Stimulated activated naive CD4-positive, alpha-beta T cell treated with Interleukin-2 at 50 U/mL for 16 hours (primary cell): ENCODE measurements around the gene TNPO3.
"Not testable (repeated sequence)": the region's sequence is repeated elsewhere in the genome, so short reads cannot be mapped to it uniquely, and the experiment has no call there.

Experiments
- DNase-seq: peaks from one replicate; lab custom pipeline; 2025; lab: John Stamatoyannopoulos, UW

Gene TNPO3

DNA sequence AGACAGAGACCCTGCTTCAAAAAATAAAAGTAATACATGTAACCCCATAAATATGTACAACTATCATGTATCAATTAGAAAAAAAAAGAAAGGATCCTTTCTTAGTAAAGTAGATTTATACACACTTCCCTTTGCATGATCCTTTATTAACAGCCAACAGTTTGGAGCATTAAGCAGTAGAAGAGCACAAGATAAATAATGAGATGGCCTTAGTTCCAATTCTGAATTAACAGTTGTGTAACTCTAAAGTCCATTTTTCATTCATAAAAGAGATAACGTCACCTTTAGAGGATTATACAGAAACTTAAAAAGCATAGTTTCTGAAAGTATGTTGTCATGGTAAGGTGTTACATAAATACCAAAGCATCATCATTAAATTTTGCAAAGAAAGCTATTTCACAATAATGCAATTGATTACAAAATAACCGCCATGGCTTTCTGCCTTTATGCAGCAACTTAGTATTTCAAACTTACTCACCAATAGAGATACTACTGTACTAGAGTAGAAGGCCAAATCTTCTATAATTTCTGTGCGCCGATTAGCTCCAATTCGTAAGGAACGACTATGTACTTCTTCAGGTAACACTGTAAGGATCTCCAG lies 40.3 kb downstream of the TNPO3 start:
- no peak for DNase-seq

GRCh38 chr7:129013048-129013724 lies 41.7 kb downstream of the TNPO3 start:
- DNase-seq: no peak

GRCh38 chr7:129012641-129013040 lies 42.3 kb downstream of the TNPO3 start:
- DNase-seq: no peak

- no peak for DNase-seq
Observed at GRCh38 chr7:129010075-129010474, 44.8 kb downstream of the TNPO3 start.

DNA sequence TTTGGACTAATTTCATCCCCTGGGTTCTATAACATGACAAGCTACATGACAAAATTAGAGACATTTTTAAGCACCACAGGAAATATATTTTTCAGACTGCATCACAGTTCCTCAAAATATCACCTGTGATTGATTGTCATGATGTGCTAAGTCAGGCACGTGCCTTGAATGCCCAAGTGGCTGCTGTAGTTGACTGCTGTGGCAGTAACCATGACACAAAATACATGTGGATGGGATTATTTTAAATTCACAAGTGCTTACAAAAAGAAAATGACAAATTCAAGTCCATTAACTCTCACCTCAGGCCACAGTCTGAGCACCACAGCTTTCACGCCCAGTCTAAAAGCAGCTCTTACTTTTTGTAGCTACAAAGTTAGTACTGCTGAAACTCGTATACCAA lies 45.5 kb downstream of the TNPO3 start:
- DNase-seq: no peak

- DNase-seq: no peak
Observed at GRCh38 chr7:129008645-129009414, 46.1 kb downstream of the TNPO3 start.

DNA sequence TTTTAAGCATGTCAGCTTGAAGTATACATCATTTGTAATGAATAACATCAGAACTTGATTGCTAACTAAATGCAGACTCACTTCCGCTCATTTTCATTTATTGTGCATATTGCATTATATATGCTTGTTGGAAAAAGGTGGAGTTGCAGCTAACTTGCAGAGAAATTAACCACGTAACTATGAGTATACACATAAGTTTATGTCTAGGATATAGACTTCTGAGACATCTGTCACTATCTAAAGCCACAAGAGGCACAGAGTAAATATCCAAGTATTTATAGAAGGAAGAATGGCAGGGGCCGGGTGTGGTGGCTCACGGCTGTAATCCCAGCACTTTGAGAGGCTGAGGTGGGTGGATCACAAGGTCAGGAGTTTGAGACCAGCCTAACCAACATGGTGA lies 47.3 kb downstream of the TNPO3 start:
- no peak for DNase-seq

GRCh38 chr7:129006636-129007414 lies 48.1 kb downstream of the TNPO3 start:
- DNase-seq: no peak

GRCh38 chr7:129005186-129005585 lies 49.7 kb downstream of the TNPO3 start:
- no peak for DNase-seq

- DNase-seq: no peak
Observed at GRCh38 chr7:128997181-128997580, 57.7 kb downstream of the TNPO3 start.

DNA sequence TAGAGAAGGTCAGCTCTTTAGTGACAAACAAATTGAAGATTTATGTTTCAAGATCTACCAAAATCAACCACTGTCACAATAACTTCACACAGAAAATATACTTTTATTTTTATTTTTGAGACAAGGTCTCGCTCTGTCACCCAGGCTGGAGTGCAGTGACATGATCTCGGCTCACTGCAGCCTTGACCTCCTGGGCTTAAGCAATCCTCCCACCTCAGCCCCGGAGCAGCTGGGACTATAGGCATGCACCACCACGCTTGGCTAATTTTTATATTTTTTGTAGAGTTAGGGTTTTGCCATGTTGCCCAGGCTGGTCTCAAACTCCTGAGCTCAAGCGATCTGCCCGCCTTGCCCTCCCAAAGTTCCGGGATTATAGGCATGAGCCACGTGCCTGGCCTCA lies 60.4 kb downstream of the TNPO3 start:
- not testable (repeated sequence) for DNase-seq

- no peak for DNase-seq
Observed at GRCh38 chr7:128993419-128993818, 61.5 kb downstream of the TNPO3 start.

GRCh38 chr7:128989961-128990360 lies 65.0 kb downstream of the TNPO3 start:
- no peak for DNase-seq

GRCh38 chr7:128988372-128988771 lies 66.5 kb downstream of the TNPO3 start:
- DNase-seq: no peak

- no peak for DNase-seq
Observed at GRCh38 chr7:128986609-128987008, 68.3 kb downstream of the TNPO3 start.

GRCh38 chr7:128985660-128986059 lies 69.3 kb downstream of the TNPO3 start:
- no peak for DNase-seq

- DNase-seq: no peak
Observed at GRCh38 chr7:128982105-128982504, 72.8 kb downstream of the TNPO3 start.

DNA sequence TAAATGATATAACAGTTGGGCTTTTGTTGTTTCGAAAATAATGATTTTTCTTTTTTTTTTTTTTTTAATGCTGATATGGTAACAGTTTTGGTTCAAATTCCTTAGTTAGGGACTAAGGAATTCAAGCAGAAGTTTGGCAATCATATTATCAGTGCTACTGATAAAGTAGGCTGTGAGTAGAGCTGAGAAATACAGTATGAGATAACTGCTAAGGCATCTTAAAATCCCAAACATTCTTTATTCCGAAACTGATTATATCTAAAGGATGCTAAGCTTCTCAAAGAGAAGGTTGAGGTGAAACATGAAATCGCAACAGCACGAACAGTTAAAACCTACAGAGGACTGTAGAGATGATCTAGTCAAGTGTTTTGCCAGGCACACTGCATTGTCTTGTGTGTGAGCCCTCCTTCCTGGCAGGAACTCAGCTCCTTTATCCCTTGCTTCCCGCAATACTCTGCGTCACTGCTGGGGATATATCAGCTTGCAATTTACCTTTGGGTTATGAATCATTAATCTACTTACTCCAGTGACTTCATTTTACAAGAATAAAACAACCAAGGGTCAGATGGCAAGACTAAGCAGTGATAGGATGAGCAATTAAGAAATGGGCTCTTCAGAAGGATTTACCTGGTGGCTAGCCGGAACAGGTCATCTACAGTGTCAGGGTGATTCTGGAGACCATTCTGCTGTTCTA lies 80.5 kb downstream of the TNPO3 start:
- DNase-seq: no peak

DNA sequence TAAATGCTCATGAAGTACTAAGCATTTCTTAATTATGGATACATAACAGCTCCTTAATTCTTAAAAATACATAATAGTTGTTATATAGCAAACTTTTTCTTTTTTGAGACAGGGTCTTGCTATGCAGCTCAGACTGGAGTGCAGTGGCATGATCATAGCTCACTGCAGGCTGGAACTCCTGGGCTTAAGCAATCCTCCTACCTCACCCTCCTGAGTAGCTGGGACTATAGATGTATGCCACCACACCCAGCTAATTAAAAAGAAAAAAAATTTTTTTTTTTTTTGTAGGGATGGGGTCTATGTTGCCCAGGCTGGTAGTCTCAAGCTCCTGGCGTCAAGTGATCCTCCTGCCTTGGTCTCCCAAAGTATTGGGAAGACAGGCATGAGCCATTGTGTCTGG lies 86.3 kb downstream of the TNPO3 start:
- no peak for DNase-seq

DNA sequence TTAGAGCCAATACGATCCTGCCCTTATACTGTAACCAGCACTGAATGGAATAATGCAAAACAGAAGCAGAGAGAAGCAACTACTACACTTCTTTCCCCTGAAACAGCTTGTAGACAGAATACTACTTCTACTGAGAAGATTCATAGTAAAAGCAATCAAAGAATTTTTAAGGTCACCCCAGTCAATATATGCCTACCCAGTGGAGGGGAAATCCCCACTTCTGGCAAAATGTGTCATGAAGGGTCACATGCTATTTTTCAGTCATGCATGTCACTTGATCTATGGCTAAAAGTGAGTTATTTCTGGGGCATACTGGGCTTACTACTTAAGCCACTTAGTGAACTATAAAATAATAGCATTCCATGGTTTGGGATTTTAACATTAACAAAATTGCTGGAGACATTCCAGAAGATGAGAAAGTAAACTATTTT lies 91.6 kb downstream of the TNPO3 start:
- DNase-seq: peak; percentile 16

DNA sequence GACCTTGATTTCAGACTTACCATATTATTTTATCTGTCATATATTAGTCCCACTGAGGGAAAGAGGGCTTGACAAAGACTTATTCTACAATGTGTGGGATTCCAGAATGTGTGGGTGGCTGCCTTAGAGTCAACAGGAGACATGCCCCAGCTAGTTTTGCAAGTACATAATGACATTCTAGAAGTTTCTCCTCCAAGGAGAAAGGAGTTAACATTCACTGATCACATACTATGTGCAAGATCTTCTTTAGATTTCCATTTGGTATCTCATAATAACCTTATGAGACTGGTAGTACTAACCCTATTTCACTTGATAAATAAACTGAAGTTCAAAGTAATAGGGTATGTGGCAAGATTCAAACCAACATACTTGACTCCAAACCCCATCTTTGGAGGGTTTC lies 92.0 kb downstream of the TNPO3 start:
- DNase-seq: no peak
